Caki2 (cell line): Measurements from ENCODE around the gene POP7. TPM values are rescaled to one million over a fixed set of nuclear protein-coding genes. Genes with fewer than 3 reads are reported as not detected.
"Not testable (repeated sequence)": the region's sequence is repeated elsewhere in the genome, so short reads cannot be mapped to it uniquely, and the experiment has no call there.

Experiments
- DNase-seq: peaks from one replicate; pipeline ENCODE4 v3.0.0-alpha.2; 2015; ENCODE audit warnings: low read depth
- in situ Hi-C: cut with HindIII; loops from 2 replicates; pipeline ENCODE4 v1.10.0; 2016; ENCODE audit warnings: low sequenced_read_pairs, low pct_unique_long_range_greater_than_20kb, mixed read lengths
- total RNA-seq: library from RNA; depleted of rRNA; stranded (reverse); fragments of >200 nt; shearing (Covaris generic); gene quantifications from 2 replicates; pipeline ENCODE4 v1.2.3, GENCODE V29; 2014; ENCODE audit warnings: low replicate concordance

Gene POP7
- total RNA-seq, 1 experiment from 2014 or later = 126 TPM

DNA sequence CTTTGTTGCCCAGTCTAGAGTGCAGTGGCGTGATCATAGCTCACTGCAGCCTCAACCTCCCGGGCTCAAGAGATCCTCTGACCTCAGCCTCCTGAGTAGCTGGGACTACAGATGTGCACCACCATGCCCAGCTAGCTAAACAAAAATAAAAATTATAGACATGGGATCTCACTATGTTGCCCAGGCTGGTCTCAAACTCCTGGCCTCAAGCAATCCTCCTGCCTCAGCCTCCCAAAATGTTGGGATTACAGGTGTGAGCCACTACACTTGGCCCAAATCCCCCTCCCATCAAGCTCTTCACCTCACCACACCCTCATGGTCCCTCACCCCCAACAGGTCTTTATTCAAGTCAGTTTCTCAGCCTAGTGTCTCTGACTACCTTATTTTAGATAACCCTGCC lies 11.2 kb downstream of the POP7 start:
- DNase-seq, in situ Hi-C loops: not testable (repeated sequence)

DNA sequence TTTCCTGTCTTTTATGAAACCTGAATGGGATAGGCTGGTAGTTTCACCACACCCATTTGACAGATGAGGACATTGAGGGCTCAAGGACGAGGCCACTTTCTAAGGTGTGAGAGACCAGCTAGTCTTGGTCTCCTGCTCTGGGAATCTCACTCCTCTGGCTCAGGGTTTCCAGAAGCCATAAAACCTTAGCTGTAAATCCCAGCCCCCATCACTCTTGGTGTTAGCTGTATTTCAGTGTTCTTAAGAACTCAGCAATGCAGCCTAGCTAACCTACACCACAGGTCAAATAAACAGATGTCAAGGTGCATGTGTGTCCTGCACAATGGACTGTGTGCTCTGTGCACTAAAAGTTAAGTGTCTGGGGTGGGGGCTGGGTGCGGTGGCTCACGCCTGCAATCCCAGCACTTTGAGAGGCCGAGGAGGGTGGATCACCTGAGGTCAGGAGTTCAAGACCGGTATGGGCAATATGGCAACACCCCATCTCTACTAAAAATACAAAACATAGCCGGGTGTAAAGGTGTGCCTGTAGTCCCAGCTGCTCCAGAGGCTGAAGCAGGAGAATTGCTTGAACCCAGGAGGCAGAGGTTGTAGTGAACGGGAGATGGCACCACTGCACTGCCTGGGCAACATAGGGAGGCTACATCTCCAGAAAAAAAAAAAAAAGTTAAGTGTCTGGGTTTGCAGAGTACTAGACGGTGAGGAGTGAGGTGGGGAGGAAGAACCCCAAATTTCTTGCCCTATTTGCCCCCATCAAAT lies 13.8 kb downstream of the POP7 start:
- in situ Hi-C loops = no loop called here
- no peak for DNase-seq

DNA sequence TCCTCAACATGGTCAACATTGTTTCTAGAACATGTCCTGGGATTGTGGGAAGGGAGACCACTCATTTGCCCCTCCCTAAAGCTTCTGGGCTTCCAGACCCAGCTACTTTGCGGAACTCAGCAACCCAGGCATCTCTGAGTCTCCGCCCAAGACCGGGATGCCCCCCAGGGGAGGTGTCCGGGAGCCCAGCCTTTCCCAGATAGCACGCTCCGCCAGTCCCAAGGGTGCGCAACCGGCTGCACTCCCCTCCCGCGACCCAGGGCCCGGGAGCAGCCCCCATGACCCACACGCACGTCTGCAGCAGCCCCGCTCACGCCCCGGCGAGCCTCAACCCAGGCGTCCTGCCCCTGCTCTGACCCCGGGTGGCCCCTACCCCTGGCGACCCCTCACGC lies 14.4 kb downstream of the POP7 start, which contains the start of gene EPO:
EPO (plus strand) TSS at position 190 of the 392 bp plus-strand sequence. CDS start 513 bp downstream, outside the sequence.
- in situ Hi-C loops = no loop called here
- DNase-seq = no peak

GRCh38 chr7:100720671-100721504 lies 15.0 kb downstream of the POP7 start:
- no peak for DNase-seq
- in situ Hi-C loops = no loop called here

GRCh38 chr7:100721505-100721812 lies 15.5 kb downstream of the POP7 start:
- DNase-seq = no peak
- in situ Hi-C loops = no loop called here

DNA sequence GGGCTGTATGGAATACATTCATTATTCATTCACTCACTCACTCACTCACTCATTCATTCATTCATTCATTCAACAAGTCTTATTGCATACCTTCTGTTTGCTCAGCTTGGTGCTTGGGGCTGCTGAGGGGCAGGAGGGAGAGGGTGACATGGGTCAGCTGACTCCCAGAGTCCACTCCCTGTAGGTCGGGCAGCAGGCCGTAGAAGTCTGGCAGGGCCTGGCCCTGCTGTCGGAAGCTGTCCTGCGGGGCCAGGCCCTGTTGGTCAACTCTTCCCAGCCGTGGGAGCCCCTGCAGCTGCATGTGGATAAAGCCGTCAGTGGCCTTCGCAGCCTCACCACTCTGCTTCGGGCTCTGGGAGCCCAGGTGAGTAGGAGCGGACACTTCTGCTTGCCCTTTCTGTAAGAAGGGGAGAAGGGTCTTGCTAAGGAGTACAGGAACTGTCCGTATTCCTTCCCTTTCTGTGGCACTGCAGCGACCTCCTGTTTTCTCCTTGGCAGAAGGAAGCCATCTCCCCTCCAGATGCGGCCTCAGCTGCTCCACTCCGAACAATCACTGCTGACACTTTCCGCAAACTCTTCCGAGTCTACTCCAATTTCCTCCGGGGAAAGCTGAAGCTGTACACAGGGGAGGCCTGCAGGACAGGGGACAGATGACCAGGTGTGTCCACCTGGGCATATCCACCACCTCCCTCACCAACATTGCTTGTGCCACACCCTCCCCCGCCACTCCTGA lies 16.7 kb downstream of the POP7 start:
- in situ Hi-C loops = no loop called here

GRCh38 chr7:100723732-100724275 lies 17.9 kb downstream of the POP7 start:
- no peak for DNase-seq
- in situ Hi-C loops = no loop called here

More for the DNA sequence above, 16.7 kb downstream of the POP7 start:
- DNase-seq = no peak

GRCh38 chr7:100724364-100724763 lies 18.4 kb downstream of the POP7 start:
- DNase-seq, in situ Hi-C loops: not testable (repeated sequence)

- in situ Hi-C loops = no loop called here
- DNase-seq = no peak
Measured at GRCh38 chr7:100726996-100727761, 21.3 kb downstream of the POP7 start.

DNA sequence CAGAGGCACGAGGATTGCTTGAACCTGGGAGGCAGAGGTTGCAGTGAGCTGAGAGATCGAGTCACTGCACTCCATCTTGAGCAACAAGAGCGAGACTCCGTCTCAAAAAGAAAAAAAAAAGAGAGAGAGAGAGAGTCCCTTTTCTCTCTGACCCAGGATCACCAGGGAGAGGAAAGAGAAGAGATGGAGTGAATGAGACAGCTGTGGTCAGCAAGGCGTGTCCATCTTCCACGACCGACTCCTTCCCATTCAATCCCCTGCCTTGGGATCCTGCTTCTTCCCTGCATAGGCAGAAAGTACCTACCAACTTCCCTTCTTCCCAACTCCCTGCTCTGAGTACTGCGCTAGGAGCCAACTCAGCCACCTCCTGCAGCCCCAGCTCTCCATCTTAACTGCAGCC lies 22.3 kb downstream of the POP7 start:
- in situ Hi-C loops = no loop called here

DNA sequence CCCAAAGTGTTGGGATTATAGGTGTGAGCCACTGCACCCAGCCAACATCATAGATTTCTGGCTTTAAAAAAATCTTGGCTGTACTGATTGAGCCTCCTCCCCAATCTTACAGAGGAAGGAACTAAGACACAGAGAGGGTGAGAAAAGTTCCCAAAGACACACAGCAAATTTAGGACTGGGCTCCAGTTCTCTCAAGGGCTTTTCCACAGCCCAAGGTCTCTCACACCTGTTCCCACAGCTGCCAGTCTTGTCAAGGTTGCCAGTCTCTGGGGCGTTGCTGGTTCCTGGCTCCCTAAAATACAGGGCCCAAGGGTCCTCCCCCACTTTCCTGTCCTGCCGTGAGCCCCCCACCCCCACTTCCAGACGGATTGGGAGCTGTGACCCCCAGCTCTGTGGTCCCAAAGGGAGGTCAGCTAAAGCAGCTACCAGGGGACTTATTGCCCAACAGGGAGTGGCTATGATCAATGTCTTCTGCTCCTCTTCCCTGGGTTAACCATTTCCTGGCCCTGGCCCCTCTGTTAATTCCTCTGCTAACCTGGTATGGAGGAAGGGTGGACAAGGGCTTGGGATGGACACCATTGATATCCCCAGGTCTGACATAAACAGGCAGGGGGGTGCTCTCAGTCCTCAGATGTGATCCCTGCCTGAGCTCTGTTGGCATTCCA lies 24.3 kb downstream of the POP7 start:
- in situ Hi-C loops = no loop called here
- no peak for DNase-seq

More for the DNA sequence above, 22.3 kb downstream of the POP7 start:
- DNase-seq = no peak

DNA sequence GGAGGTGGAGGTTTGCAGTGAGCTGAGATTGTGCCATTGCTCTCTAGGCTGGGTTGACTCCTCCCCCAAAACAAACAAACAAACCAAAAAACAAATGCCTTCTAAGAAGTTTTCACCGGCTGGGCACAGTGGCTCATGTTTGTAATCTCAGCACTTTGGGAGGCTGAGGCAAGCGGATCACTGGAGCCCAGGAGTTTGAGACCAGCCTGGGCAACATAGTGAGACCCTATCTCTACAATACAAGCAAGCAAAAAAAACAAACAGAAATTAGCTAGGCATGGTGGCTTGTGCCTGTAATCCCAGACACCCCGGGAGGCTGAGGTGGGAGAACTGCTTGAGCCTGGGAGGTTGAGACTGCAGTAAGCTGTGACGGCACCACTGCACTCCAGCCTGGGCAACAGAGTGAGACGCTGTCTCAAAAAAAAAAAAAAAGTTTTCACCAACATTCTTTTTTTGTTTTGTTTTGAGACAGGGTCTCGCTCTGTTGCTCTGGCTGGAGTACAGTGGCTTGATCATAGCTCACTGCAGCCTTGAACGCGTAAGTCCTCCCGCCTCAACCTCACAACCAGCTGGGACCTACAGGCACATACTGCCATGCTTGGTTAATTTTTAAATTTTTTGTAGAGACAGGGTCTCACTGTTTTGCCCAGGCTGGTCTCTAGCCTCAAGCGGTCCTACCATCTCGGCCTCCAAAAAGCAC lies 26.2 kb downstream of the POP7 start:
- in situ Hi-C loops = no loop called here
- no peak for DNase-seq

- in situ Hi-C loops = no loop called here
- no peak for DNase-seq
Measured at GRCh38 chr7:100735730-100736129, 29.8 kb downstream of the POP7 start.

DNA sequence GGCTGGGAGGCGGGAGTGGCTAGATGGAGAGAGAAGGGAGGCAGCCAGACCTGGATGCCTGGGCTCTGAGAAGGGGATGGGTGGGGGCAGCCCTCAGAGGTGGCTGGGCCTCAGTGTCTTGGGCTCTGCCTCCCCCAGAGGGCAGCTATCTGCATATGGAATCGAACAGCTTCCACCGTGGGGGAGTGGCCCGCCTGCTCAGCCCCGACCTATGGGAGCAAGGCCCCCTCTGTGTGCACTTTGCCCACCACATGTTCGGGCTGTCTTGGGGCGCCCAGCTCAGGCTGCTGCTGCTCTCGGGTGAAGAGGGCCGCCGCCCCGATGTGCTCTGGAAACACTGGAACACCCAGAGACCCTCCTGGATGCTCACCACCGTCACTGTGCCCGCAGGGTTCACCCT lies 30.8 kb downstream of the POP7 start:
- no peak for DNase-seq
- in situ Hi-C loops = no loop called here

GRCh38 chr7:100739934-100740333 lies 34.0 kb downstream of the POP7 start:
- no peak for DNase-seq
- in situ Hi-C loops = no loop called here

DNA sequence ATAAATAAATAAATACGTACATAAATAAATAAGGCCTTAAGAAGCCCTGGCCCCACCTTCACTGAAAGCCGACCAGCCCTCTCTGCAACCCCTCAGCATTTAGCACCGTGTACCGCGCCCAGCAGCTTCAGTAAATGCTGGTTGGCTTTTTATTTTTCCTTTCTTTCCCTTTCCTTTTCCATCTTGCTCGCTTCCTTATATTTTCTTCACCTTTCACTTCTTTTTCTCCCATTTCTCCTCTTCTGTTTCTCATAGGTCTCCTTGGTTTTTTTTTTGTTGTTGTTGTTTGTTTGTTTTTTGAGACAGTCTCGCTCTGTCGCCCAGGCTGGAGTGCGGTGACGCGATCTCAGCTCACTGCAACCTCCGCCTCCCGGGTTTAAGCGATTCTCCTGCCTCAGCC lies 38.7 kb downstream of the POP7 start:
- DNase-seq = no peak
- in situ Hi-C loops = no loop called here

- DNase-seq = no peak
Measured at GRCh38 chr7:100745184-100745583, 39.3 kb downstream of the POP7 start.

More at GRCh38 chr7:100745184-100745583, 39.3 kb downstream of the POP7 start:
- in situ Hi-C loops = no loop called here
